Superior temporal gyrus (tissue), 1 donor: Measurements from ENCODE around the gene METTL16.

Experiments
- DNase-seq: peaks from one replicate; pipeline ENCODE4 v3.0.0-alpha.2; 2016; ENCODE audit errors: extremely low spot score

The METTL16 gene

GRCh38 chr17:2415081-2415480 lies 96.6 kb downstream of the METTL16 start:
- no peak for DNase-seq

DNA sequence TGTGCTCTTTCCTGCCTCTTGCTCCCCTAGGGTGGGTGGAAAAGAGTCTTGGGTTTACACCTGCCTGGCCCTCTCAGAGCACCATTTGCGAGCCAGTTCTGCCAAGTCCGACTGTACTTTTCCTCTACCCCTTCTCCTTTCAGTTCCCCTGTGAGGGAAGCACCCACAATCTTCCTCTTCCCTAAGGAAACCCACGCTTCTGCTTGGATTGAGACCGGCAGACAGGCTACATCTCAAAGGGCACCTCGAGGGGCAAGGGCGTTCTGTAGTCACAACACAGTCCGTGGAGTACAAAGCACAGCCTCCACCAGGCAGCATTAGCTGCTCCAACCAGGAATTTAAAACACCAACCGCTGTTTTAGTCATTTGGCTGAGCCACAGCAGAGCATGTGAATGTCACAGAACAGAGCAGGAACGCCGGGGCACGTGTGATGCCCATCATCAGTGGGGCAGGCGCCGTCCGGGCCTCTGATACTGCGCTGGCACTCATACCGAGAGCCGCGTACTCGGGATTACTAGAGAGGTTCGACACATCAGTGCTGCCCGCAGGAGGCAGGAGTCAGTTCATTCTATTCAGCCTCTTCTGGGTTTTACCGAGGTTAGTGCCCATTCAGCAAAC lies 97.1 kb downstream of the METTL16 start:
- DNase-seq, result no peak

- peak; percentile 54 for DNase-seq
These were observed 99.1 kb downstream of the METTL16 start for GRCh38 chr17:2412561-2413021.

- DNase-seq, result no peak
These were observed 100.7 kb downstream of the METTL16 start for GRCh38 chr17:2410951-2411350.

GRCh38 chr17:2406903-2407790 lies 104.5 kb downstream of the METTL16 start:
- DNase-seq, result no peak

DNA sequence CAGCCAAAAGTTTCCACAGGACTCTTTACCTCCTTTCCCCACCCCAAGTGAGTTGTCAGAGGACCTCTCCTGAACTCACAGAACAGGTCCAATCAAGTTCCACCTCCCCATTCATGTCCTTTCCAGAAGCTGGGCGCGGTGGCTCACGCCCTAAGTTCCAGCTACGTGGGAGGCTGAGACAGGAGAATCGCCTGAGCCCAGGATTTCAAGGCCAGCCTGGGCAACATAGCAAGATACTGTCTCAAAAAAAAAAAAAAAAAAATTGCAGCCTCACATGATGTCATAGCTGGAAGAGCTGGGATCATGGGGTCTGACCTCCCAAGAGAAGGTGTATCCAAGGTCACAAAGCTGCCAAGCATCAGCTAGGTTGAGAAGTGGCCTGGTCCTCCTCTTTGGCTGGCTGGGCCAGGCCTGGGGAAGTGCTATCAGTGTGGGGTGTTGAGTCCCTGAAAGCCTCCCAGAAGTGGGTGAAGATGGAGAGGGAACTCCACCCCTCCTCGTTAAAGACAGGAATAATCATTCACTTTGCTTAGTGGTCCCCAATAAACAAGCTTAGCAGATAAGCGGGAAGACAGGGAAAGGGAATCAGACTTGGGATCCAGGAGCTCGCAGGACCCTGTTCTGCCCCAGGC lies 105.3 kb downstream of the METTL16 start:
- DNase-seq, result no peak

GRCh38 chr17:2405247-2405926 lies 106.3 kb downstream of the METTL16 start:
- no peak for DNase-seq

DNA sequence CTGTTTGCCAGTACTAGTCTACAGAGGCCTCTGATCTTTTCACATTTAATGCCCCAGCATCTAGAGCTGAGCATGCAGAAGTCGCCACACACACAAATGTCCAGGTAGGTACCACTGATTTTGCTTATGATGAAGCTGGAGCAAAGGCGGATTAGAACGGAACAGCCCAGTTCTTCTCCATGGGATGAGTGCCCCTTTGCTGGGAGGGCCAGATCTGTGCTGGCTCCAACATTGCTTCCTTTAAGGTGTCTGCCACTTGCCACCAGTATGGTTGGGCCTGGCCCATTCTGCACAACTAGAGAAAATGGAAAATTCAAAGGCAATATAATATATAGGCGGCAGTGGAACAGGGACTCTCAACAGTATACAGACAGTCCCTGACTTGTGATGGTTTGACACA lies 108.6 kb downstream of the METTL16 start:
- DNase-seq, result no peak

DNA sequence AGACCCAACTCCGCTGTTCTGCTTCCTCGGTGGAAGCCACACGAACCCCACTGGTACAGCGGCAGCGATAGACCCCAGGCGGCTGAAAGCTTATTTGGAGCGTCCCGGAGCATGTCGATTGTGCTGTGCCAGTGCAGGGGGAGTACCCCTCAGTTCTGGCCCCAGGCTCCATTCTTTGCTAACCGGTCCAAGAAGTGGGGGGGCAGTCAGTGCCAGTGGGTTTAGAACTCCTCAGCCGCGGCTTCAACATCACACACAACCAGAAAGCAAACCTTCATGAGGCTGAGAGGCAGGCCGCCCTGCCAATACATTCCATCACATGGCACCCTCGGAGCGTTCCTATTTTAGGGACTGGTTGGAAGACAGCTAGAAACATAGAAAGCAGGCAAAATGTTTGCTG lies 109.1 kb downstream of the METTL16 start:
- DNase-seq, result no peak

DNA sequence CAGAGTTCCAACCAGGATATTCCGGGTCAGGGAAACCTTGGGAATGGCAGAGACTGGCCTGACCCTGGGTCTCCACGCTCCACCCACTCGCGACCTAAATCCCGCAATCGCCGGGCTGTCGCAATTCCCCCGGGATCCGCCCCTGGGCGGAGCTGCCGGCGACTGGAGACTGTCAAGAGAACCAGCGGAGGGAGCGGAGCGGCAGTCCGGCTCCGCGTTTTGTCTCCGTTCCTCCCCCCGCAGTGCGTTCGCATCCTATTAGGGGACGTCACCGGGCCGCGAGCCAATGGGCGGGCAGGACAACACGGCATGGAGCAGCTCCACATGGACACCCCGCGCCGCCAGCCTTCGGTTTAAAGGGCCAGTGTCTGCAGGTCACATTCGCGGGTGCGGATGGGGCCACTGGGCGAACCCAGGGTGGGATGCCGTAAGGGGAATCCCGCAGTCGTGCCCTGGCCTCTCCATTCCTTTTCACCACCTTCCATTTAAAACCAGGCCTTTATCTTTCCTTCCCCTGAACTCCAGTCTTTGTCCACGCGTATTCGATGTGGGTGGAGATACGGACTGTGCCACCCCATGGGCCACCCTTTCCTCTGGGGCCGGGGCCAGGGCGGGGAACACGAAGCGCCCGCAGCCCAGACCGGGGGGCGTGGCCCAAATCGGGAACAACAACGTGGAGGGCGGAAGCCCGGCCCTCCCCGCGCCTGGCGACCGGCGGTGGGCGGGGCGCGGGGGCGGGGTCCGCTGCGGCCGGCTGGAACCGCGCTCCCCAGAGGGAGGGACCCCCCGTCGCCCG lies 110.1 kb downstream of the METTL16 start:
- peak; percentile 99 for DNase-seq

- peak; percentile 92 for DNase-seq
These were observed 110.7 kb downstream of the METTL16 start, which contains the start of gene MNT for GRCh38 chr17:2400877-2401425. TSS of gene MNT (minus strand) at chr17:2401060. CDS start at chr17:2400712, 348 bp downstream.

- no peak for DNase-seq
These were observed 111.2 kb downstream of the METTL16 start for GRCh38 chr17:2400474-2400866.

- DNase-seq, result peak; percentile 94
These were observed 111.9 kb downstream of the METTL16 start for GRCh38 chr17:2399572-2400473.

- DNase-seq, result no peak
These were observed 112.8 kb downstream of the METTL16 start for GRCh38 chr17:2398655-2399571.

- no peak for DNase-seq
These were observed 113.5 kb downstream of the METTL16 start for GRCh38 chr17:2398182-2398581.

DNA sequence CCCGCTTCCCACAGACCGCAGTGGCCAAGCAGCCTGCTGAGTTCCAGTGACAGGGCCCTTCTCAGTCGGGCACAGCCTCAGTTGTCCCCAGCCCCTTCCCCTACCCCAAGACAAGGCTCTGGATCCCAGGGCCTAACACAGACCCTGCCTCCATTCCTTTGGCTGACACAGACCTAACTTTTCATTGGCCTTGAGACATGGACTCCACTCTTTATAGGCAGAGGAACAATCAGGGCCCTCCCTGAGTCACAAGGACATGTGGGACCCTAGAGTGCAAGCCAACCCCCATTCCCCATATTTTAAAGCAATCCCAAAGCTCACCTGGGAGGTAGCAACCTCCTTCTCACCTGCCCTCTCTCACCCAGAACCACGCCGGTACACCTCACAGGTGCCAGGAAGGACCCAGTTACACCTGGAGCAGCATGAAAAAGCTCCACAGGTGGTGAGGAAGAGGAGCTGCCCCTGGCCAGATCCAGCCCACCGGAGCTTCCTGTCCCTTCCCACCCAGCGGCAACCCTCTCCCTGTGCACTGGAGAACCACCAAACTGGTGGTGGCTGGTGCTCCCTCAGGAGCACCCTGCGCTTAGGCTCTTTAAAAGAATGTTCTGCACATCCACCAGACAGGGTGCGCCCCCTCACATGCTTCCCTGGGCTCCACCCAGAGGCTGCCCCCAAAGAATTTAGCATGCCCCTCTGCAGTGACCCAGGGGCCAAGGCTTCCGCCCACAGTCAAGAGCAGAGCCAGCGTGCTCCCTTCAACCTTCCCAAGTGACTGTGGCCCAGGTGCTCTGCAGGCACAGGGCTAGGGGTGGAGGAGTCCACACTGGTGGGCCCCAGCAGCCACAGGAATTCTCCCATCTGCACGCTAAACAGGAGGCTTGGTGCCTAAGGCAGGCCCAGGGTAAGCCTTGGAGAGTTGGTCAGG lies 114.2 kb downstream of the METTL16 start:
- no peak for DNase-seq

GRCh38 chr17:2396568-2397246 lies 115.0 kb downstream of the METTL16 start:
- peak; percentile 51 for DNase-seq
